ENCODE measurements around the gene SMAD2. TPM values are rescaled to one million over a fixed set of nuclear protein-coding genes. Genes with fewer than 3 reads are reported as not detected.

Gene SMAD2
- polyA plus RNA-seq, 1 donor (not counting 4 experiments of a cell fraction or from before 2014, with no cell fraction given), result 87.1 TPM

DNA sequence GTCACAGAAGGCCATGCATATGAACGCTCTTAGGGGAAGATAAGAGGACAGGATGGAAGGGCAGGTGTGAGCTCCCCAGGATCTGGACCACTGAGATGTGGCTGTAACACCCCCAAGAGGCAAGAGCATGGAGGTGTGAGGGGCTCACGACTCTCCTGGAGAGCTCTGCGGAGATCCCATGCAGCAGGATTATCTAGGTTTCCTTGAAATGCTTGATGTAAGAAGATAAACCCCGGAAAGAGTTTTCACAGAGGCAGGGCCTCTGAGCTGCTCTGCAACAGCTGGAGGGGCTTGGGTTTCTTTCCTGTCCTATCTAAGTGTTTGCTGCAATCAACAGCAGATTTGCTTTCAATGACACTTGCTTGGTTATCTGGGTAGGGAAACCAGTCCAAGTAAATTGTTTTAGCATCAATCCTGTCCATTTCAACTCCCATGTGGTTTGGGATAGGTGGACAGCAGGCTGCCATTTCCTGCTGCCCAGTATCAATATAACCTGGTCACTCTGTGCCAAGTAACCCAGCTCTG lies 138.9 kb downstream of the SMAD2 start:
- H3K27ac ChIP-seq (ENCODE audit: control insufficient read depth, insufficient read depth, low read length), result no peak overlapping the region
- no peak overlapping the region for H3K4me2 ChIP-seq (ENCODE audit: control insufficient read depth, extremely low read depth, insufficient read depth, low read depth, low read length)
- FAIRE-seq (no peak), DNase-seq (ENCODE audit: low read depth, low spot score) (no peak)
- no peaks in the 10 kb centered on the region for H3K36me3 ChIP-seq (ENCODE audit: control insufficient read depth in 2 of 2, extremely low read depth in 1 of 2, insufficient read depth in 2 of 2, low read length in 2 of 2)
- H3K79me2 ChIP-seq (ENCODE audit: control insufficient read depth, insufficient read depth, low read length), result no peaks in the 10 kb centered on the region
- H3K9ac ChIP-seq (ENCODE audit: control insufficient read depth, extremely low read depth, insufficient read depth, low read length), result no peak overlapping the region
- H3K27me3 ChIP-seq (ENCODE audit: control insufficient read depth, extremely low read depth, insufficient read depth, low read length), result peaks cover 25% of the 10 kb centered on the region
- no peaks in the 10 kb centered on the region for H3K9me3 ChIP-seq (ENCODE audit: control insufficient read depth, low read depth, low read length)
- H2AFZ ChIP-seq (ENCODE audit: control insufficient read depth, low read length), result no peak overlapping the region
- H3K9me1 ChIP-seq (ENCODE audit: control insufficient read depth, extremely low read depth, insufficient read depth, low read length), result no peaks in the 10 kb centered on the region
- H3K4me3 ChIP-seq (ENCODE audit: control insufficient read depth in 2 of 3, extremely low read depth in 1 of 3, insufficient read depth in 2 of 3, low read depth in 1 of 3, low read length in 3 of 3), result no peak overlapping the region
- TF ChIP-seq EZH2 (IDR thresholded peaks at IDR 0.05; ENCODE audit: low read length), result no peak
- TF ChIP-seq, protein P1, sequence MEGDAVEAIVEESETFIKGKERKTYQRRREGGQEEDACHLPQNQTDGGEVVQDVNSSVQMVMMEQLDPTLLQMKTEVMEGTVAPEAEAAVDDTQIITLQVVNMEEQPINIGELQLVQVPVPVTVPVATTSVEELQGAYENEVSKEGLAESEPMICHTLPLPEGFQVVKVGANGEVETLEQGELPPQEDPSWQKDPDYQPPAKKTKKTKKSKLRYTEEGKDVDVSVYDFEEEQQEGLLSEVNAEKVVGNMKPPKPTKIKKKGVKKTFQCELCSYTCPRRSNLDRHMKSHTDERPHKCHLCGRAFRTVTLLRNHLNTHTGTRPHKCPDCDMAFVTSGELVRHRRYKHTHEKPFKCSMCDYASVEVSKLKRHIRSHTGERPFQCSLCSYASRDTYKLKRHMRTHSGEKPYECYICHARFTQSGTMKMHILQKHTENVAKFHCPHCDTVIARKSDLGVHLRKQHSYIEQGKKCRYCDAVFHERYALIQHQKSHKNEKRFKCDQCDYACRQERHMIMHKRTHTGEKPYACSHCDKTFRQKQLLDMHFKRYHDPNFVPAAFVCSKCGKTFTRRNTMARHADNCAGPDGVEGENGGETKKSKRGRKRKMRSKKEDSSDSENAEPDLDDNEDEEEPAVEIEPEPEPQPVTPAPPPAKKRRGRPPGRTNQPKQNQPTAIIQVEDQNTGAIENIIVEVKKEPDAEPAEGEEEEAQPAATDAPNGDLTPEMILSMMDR (optimal IDR thresholded peaks at IDR 0.05 in 1 of 3, IDR thresholded peaks at IDR 0.05 in 1 of 3, conservative IDR thresholded peaks at IDR 0.05 in 1 of 3; ENCODE audit: extremely low read depth in 1 of 3, insufficient read depth in 2 of 3, low read length in 3 of 3), result no peak
- dilution Hi-C loops (cut with MboI; ENCODE audit: extremely low pct_ligation_motif_present, low sequenced_read_pairs), result no loop called here
- H4K20me1 ChIP-seq (ENCODE audit: control insufficient read depth, extremely low read depth, insufficient read depth, low read length), result no peaks in the 10 kb centered on the region
- no peaks in the 10 kb centered on the region for H3K4me1 ChIP-seq (ENCODE audit: control insufficient read depth, extremely low read depth, insufficient read depth, low read length)

GRCh38 chr18:47790036-47790435 lies 140.4 kb downstream of the SMAD2 start:
- no peak overlapping the region for H2AFZ ChIP-seq (ENCODE audit: control insufficient read depth, low read length)
- no peaks in the 10 kb centered on the region for H3K9me3 ChIP-seq (ENCODE audit: control insufficient read depth, low read depth, low read length)
- TF ChIP-seq EZH2 (IDR thresholded peaks at IDR 0.05; ENCODE audit: low read length), result no peak
- TF ChIP-seq, protein P1 (optimal IDR thresholded peaks at IDR 0.05 in 1 of 3, IDR thresholded peaks at IDR 0.05 in 1 of 3, conservative IDR thresholded peaks at IDR 0.05 in 1 of 3; ENCODE audit: extremely low read depth in 1 of 3, insufficient read depth in 2 of 3, low read length in 3 of 3), result no peak
- no peaks in the 10 kb centered on the region for H3K79me2 ChIP-seq (ENCODE audit: control insufficient read depth, insufficient read depth, low read length)
- H4K20me1 ChIP-seq (ENCODE audit: control insufficient read depth, extremely low read depth, insufficient read depth, low read length), result no peaks in the 10 kb centered on the region
- peaks cover 21% of the 10 kb centered on the region for H3K27me3 ChIP-seq (ENCODE audit: control insufficient read depth, extremely low read depth, insufficient read depth, low read length)
- no peak overlapping the region for H3K4me2 ChIP-seq (ENCODE audit: control insufficient read depth, extremely low read depth, insufficient read depth, low read depth, low read length)
- dilution Hi-C loops (cut with MboI; ENCODE audit: extremely low pct_ligation_motif_present, low sequenced_read_pairs), result no loop called here
- H3K9me1 ChIP-seq (ENCODE audit: control insufficient read depth, extremely low read depth, insufficient read depth, low read length), result no peaks in the 10 kb centered on the region
- FAIRE-seq, result no peak
- no peak overlapping the region for H3K27ac ChIP-seq (ENCODE audit: control insufficient read depth, insufficient read depth, low read length)
- H3K4me3 ChIP-seq (ENCODE audit: control insufficient read depth in 2 of 3, extremely low read depth in 1 of 3, insufficient read depth in 2 of 3, low read depth in 1 of 3, low read length in 3 of 3), result no peak overlapping the region
- no peak overlapping the region for H3K9ac ChIP-seq (ENCODE audit: control insufficient read depth, extremely low read depth, insufficient read depth, low read length)
- no peaks in the 10 kb centered on the region for H3K36me3 ChIP-seq (ENCODE audit: control insufficient read depth in 2 of 2, extremely low read depth in 1 of 2, insufficient read depth in 2 of 2, low read length in 2 of 2)
- no peak for DNase-seq (ENCODE audit: low read depth, low spot score)
- H3K4me1 ChIP-seq (ENCODE audit: control insufficient read depth, extremely low read depth, insufficient read depth, low read length), result no peaks in the 10 kb centered on the region
